Activated CD8-positive, alpha-beta memory T cell treated with anti-CD3 and anti-CD28 coated beads, Interleukin-2, amount 50 U/mL, for 4 hours (primary cell): ENCODE results near the gene SMIM11.
"Not testable (repeated sequence)": the region's sequence is repeated elsewhere in the genome, so short reads cannot be mapped to it uniquely, and the experiment has no call there.

ENCODE experiments used
- DNase-seq: peaks from one replicate; pipeline ENCODE4 v3.0.0-alpha.2; 2020

Gene SMIM11, protein sequence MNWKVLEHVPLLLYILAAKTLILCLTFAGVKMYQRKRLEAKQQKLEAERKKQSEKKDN

DNA sequence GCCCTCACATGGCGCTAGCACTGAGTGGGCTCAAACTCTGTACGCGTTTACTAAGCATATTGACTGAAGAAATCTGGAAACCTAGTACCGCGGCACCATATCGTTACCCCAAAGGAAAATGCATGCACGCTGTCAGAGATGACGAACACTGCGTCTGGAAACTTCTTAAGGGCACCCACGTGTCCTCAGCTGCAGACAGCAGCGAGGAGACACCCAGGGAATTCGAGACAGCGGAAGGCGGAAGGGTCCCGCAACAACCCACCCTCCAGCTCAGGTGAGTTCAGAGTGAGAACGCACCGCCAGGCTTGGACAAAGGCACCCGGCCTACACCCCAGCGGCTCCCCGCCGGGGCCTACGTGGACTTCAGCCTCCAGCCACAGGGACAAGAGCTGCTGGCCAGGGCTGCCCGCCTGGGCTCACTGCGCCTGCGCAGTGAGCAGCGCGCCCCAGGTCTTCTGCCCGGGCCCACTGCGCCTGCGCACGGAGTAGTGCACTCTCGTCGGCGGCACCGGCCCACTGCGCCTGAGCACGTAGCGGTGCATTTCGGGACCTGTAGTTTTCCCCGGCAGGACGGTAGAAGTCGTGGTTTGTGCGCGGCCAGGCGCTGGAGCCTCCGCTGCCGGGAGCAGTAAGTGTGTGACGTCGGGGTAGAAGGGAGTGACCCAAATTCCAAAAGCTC lies at the start of gene SMIM11:
TSS of gene SMIM11 (plus strand) at position 568 of the 679 bp plus-strand sequence. CDS start 3,998 bp downstream, outside the sequence.
- not testable (repeated sequence) for DNase-seq

GRCh38 chr21:34330055-34330454 lies 45.3 kb upstream of the SMIM11 start:
- DNase-seq, result no peak

GRCh38 chr21:34331726-34332125 lies 43.6 kb upstream of the SMIM11 start:
- no peak for DNase-seq

DNA sequence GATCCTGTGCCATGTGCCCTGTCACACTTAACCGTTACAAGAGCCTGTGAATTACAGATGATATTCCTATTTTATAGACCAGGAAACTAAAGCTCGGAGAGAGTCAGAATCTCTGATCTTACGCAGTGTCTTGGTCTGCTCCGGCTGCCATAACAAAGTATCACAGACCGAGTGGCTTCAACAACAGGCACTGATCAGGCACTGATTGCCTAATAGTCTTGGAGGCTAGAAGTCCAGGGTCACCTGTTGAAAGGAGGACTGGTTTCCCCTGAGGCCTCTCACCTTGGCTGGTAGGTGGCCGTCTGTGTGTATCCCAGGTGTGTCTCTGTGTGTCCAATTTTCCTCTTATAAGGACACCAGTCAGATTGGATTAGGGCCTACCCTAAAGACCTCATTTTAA lies 43.0 kb upstream of the SMIM11 start:
- DNase-seq, result no peak

DNA sequence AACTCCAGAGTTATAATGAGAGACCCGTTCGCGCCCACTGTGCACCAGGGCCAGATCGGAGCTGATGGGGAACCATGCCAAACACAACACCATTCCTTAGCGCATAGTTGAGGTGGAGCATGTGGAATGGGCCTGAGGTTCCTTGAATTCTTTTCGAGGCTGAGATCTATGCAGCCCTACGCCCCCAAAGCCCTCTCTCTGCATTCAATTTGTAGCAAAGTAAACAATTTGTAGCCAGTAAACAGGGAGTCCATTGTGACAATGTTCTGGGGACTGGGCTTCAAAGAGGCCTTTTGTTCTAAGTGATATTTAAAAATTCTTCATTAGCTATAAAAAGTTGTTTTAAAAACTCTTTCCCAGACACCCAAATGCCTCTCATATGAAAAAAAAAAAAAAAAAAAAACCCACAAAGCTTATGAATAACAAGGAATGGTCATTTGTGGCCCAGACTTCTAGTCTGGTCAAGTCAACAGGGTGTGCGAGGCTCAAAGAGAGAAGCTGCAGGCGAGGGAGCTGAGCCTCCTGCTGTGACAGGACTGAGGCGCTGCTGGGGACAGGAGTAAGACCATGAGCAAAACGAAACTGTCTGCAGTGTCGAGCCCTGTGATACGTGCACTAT lies 42.1 kb upstream of the SMIM11 start:
- no peak for DNase-seq

- no peak for DNase-seq
These were observed 40.0 kb upstream of the SMIM11 start for GRCh38 chr21:34335316-34335715.

DNA sequence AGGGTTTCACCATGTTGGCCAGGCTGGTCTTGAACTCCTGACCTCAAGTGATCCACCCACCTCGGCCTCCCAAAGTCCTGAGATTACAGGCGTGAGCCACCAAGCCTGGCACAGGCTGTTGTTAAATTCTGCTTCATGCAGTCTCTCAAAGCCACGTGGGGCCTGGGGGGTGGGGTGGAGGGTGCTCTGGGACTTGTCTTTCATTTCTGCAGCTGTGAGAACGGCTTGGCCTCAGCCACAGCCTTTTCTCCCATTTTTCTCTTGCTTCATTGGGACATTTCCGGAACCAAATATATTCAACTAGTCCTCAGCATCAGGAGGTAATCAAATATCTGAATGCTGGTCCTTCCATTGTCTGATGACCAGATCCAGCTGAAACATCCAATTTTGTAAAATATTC lies 39.1 kb upstream of the SMIM11 start:
- DNase-seq, result no peak

DNA sequence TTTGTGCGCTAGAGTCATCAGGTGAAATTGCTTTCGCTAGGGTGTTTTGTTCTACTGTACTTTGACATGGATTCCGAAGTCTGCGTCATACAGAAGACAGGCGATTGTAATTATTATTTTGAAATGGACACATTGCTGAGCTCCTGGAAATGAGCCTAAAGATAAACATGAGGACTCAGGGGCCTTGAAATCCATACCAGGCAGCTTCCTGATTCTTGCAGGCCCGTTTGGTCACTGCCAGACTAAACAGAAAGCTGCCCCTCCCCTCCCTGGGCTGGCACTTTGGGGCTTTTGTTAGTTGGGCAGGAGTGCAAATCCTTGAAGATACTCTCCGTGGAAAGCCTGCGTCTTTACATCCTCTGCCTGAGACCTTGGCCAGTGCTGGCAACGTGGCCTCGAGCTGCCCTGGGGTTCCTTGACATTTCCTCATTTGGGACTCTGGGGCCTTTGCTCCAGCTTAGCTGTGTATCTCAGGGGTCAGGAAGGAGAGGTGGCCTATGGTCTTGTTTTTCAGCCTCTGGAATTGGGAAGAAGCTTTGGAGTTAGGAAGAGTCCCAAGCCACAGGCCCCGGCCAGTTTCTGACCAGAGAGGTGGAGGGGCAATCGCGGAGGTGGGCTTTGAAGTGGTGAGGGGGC lies 38.4 kb upstream of the SMIM11 start:
- DNase-seq, result no peak

GRCh38 chr21:34337741-34338140 lies 37.6 kb upstream of the SMIM11 start:
- no peak for DNase-seq

DNA sequence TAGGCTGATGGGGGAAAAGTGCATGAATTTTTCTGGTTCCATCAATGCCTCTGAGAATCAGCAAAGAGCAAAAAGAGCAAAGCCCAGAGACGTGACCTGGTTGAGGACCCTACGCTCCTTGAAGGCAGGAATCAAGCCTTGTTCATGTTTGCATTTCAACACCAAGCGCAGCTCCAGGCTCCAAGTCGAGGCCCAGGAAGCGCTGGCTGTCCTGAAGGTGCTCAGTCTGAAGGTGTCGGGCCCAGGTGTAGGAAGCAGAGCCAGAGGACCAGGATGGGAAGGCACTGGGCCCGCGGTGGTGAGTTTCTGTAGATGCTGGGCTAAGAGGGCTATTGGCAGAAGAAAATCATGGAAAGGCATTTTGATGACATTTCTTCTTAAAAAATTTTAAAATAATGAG lies 37.1 kb upstream of the SMIM11 start:
- no peak for DNase-seq

DNA sequence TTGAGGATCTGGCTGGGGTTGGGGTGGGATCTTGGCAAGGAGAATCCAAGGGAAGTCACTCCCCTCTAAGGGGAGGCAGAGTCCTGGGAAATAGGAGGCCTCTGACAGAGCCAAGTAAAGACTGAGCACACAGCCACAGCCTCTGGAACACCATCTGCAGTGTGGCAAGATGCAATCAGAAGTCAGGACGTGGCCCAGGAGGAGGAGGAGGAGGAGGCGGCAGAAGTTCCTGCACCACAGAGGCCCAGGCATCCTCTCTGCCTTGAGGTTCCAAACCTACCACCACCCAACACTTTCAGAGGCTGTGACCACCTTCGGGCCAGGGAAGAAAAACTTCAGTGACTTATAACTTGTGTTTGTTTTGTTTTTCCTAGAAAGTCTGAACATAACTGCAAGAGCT lies 35.2 kb upstream of the SMIM11 start:
- no peak for DNase-seq

GRCh38 chr21:34342476-34342875 lies 32.8 kb upstream of the SMIM11 start:
- no peak for DNase-seq

GRCh38 chr21:34343347-34343746 lies 32.0 kb upstream of the SMIM11 start:
- no peak for DNase-seq

GRCh38 chr21:34343838-34344381 lies 31.4 kb upstream of the SMIM11 start:
- DNase-seq, result no peak

- no peak for DNase-seq
These were observed 30.7 kb upstream of the SMIM11 start for GRCh38 chr21:34344584-34344983.

GRCh38 chr21:34345091-34345871 lies 30.0 kb upstream of the SMIM11 start:
- DNase-seq, result no peak

DNA sequence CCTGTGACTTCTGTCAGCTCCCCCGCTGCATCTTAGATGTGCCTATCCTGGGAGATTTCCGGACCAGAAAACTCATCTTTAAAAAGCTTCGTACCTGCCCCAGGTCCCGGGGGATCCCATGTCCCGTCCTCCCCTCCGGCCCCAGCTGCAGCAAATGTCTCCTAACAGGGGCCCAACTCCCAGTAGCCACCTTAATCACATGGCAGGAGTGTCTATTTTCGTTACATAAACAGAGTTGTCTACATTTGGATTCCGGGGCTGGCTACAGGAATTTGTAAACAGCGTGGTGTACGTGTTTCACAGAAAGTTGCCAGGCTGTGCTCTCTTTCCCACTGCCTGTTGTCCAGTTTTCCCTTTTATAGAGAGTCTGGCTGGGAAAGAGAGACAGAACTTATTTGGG lies 29.4 kb upstream of the SMIM11 start:
- DNase-seq, result no peak

DNA sequence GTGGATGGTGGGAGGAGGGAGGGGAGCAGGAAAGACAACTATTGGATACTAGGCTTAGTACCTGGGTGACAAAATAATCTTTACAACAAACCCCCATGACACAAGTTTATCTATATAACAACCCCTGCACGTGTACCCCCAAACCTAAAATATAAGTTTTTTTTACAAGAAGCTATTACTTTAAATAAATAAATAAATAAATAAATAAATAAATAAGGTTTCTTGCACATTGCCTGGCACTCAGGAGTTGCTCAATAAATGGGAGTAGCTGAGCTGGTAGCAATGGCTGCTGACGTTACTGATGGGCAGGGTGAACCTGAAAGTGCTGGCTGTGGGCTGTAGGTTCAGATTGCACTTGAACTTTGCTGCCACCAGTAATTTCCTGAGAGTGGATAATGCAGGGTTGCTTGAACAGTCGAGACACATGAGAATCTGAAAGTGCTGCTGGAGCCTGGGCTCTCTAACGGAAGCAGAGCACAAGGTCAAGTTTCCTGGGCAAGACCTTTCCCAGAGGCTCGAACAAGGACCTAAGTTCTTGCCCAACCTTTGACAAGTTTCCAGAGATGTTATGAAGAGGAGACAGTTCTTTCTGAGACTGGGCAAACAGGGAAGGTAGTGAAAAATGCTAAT lies 26.3 kb upstream of the SMIM11 start:
- no peak for DNase-seq

- DNase-seq, result no peak
These were observed 23.5 kb upstream of the SMIM11 start for GRCh38 chr21:34351786-34352241.

- DNase-seq, result no peak
These were observed 22.8 kb upstream of the SMIM11 start for GRCh38 chr21:34352556-34352955.

- DNase-seq, result no peak
These were observed 22.1 kb upstream of the SMIM11 start for GRCh38 chr21:34353182-34353581.

- no peak for DNase-seq
These were observed 20.5 kb upstream of the SMIM11 start for GRCh38 chr21:34354836-34355235.

DNA sequence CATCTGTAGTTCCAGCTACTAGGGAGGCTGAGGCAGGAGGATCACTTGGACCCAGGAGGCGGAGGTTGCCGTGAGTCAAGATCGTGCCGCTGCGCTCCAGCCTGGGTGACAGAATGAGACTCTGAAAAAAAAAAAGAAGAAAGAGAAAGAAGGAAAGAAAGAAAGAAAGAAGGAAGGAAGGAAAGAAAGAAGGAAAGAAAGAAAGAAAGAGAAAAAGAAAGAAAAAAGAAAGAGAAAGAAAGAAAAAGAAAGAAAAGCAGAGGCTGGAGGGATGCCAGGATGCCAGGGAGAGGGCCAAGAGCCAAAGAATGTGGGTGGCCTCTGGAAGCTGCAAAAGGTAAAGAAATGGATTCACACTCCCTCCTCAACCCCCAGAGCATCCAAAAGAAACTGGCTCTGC lies 19.7 kb upstream of the SMIM11 start:
- no peak for DNase-seq
